T-helper 2 cell treated with Interferon-gamma antibody and Interleukin-4, amounts not matched to agents 5 μg/mL and 100 μg/mL, for 36 hours (primary cell): ENCODE measurements around the gene CSF3R.

Experiments
- DNase-seq: peaks from one replicate; pipeline ENCODE4 v3.0.0; 2021; ENCODE audit warnings: low spot score
- H3K27ac Mint-ChIP-seq: one replicate; pipeline ENCODE4 v1.8.0; 2021; ENCODE audit warnings: mild to moderate bottlenecking, mixed read lengths
- H3K27me3 Mint-ChIP-seq: one replicate; pipeline ENCODE4 v1.8.0; 2021; ENCODE audit warnings: low read depth, mixed read lengths
- H3K36me3 Mint-ChIP-seq: one replicate; pipeline ENCODE4 v1.8.0; 2021; ENCODE audit warnings: low read depth, mixed read lengths
- H3K4me1 Mint-ChIP-seq: one replicate; pipeline ENCODE4 v1.8.0; 2021; ENCODE audit warnings: low read depth, mixed read lengths
- H3K4me3 Mint-ChIP-seq: one replicate; pipeline ENCODE4 v1.8.0; 2022; ENCODE audit warnings: mild to moderate bottlenecking, moderate library complexity, mixed read lengths
- H3K9me3 Mint-ChIP-seq: one replicate; pipeline ENCODE4 v1.8.0; 2021; ENCODE audit warnings: mixed read lengths

CSF3R gene

GRCh38 chr1:36450270-36450918 lies 32.3 kb downstream of the CSF3R start, which contains the start of gene OSCP1:
Gene OSCP1 (minus strand): TSS chr1:36450451. CDS start chr1:36450369, 82 bp downstream.
- H3K36me3 Mint-ChIP-seq: peaks cover 17% of the 10 kb centered on the region
- H3K4me3 Mint-ChIP-seq: peak within 1 kb of the TSS; percentile 89
- DNase-seq: peak; percentile 89
- no peaks in the 10 kb centered on the region for H3K27me3 Mint-ChIP-seq
- peaks cover 28% of the 10 kb centered on the region for H3K4me1 Mint-ChIP-seq
- no peaks in the 10 kb centered on the region for H3K9me3 Mint-ChIP-seq
- peak within 1 kb of the TSS; percentile 92 for H3K27ac Mint-ChIP-seq

- H3K4me1 Mint-ChIP-seq: peaks cover 20% of the 10 kb centered on the region
- DNase-seq: no peak
- no peak overlapping the region for H3K4me3 Mint-ChIP-seq
- no peaks in the 10 kb centered on the region for H3K9me3 Mint-ChIP-seq
- H3K27me3 Mint-ChIP-seq: peaks cover 4% of the 10 kb centered on the region
- peaks cover 3% of the 10 kb centered on the region for H3K36me3 Mint-ChIP-seq
- H3K27ac Mint-ChIP-seq: no peak overlapping the region
These were observed 34.1 kb downstream of the CSF3R start for GRCh38 chr1:36448530-36449056.

GRCh38 chr1:36447450-36447849 lies 35.3 kb downstream of the CSF3R start:
- H3K36me3 Mint-ChIP-seq: peaks cover 1% of the 10 kb centered on the region
- H3K27me3 Mint-ChIP-seq: peaks cover 4% of the 10 kb centered on the region
- no peak overlapping the region for H3K4me3 Mint-ChIP-seq
- no peaks in the 10 kb centered on the region for H3K9me3 Mint-ChIP-seq
- peaks cover 19% of the 10 kb centered on the region for H3K4me1 Mint-ChIP-seq
- no peak overlapping the region for H3K27ac Mint-ChIP-seq
- no peak for DNase-seq

- Mint-ChIP-seq H3K36me3 (no peaks in the 10 kb centered on the region), H3K9me3 (no peaks in the 10 kb centered on the region), H3K4me1 (peaks cover 18% of the 10 kb centered on the region), H3K27me3 (peaks cover 4% of the 10 kb centered on the region), H3K4me3 (no peak overlapping the region), H3K27ac (no peak overlapping the region)
- no peak for DNase-seq
These were observed 36.0 kb downstream of the CSF3R start for GRCh38 chr1:36446746-36447145.

GRCh38 chr1:36446271-36446670 lies 36.4 kb downstream of the CSF3R start:
- Mint-ChIP-seq H3K4me3 (no peak overlapping the region), H3K27ac (no peak overlapping the region), H3K27me3 (peaks cover 4% of the 10 kb centered on the region), H3K4me1 (peaks cover 14% of the 10 kb centered on the region), H3K36me3 (no peaks in the 10 kb centered on the region), H3K9me3 (no peaks in the 10 kb centered on the region)
- DNase-seq: peak; percentile 27

GRCh38 chr1:36443297-36443696 lies 39.4 kb downstream of the CSF3R start:
- Mint-ChIP-seq H3K4me1 (peaks cover 8% of the 10 kb centered on the region), H3K4me3 (no peak overlapping the region), H3K27ac (no peak overlapping the region), H3K9me3 (no peaks in the 10 kb centered on the region), H3K27me3 (peaks cover 4% of the 10 kb centered on the region), H3K36me3 (no peaks in the 10 kb centered on the region)
- DNase-seq: no peak

GRCh38 chr1:36442337-36442736 lies 40.4 kb downstream of the CSF3R start:
- H3K9me3 Mint-ChIP-seq: no peaks in the 10 kb centered on the region
- peaks cover 4% of the 10 kb centered on the region for H3K27me3 Mint-ChIP-seq
- no peak overlapping the region for H3K4me3 Mint-ChIP-seq
- no peak overlapping the region for H3K27ac Mint-ChIP-seq
- H3K4me1 Mint-ChIP-seq: peaks cover 8% of the 10 kb centered on the region
- DNase-seq: no peak
- H3K36me3 Mint-ChIP-seq: no peaks in the 10 kb centered on the region

- no peak overlapping the region for H3K27ac Mint-ChIP-seq
- H3K4me1 Mint-ChIP-seq: no peaks in the 10 kb centered on the region
- peaks cover 4% of the 10 kb centered on the region for H3K27me3 Mint-ChIP-seq
- no peak for DNase-seq
- H3K4me3 Mint-ChIP-seq: no peak overlapping the region
- H3K9me3 Mint-ChIP-seq: no peaks in the 10 kb centered on the region
- no peaks in the 10 kb centered on the region for H3K36me3 Mint-ChIP-seq
These were observed 42.1 kb downstream of the CSF3R start for GRCh38 chr1:36440646-36441045.

GRCh38 chr1:36440044-36440443 lies 42.7 kb downstream of the CSF3R start:
- H3K9me3 Mint-ChIP-seq: no peaks in the 10 kb centered on the region
- peaks cover 4% of the 10 kb centered on the region for H3K27me3 Mint-ChIP-seq
- H3K4me1 Mint-ChIP-seq: no peaks in the 10 kb centered on the region
- H3K36me3 Mint-ChIP-seq: no peaks in the 10 kb centered on the region
- DNase-seq: no peak
- no peak overlapping the region for H3K27ac Mint-ChIP-seq
- H3K4me3 Mint-ChIP-seq: no peak overlapping the region

- Mint-ChIP-seq H3K36me3 (no peaks in the 10 kb centered on the region), H3K4me1 (no peaks in the 10 kb centered on the region), H3K4me3 (no peak overlapping the region), H3K9me3 (no peaks in the 10 kb centered on the region), H3K27ac (no peak overlapping the region), H3K27me3 (peaks cover under 1% of the 10 kb centered on the region)
- no peak for DNase-seq
These were observed 44.0 kb downstream of the CSF3R start for GRCh38 chr1:36438715-36439114.

- H3K36me3 Mint-ChIP-seq: no peaks in the 10 kb centered on the region
- no peak for DNase-seq
- H3K27me3 Mint-ChIP-seq: no peaks in the 10 kb centered on the region
- no peaks in the 10 kb centered on the region for H3K4me1 Mint-ChIP-seq
- no peak overlapping the region for H3K4me3 Mint-ChIP-seq
- H3K27ac Mint-ChIP-seq: no peak overlapping the region
- no peaks in the 10 kb centered on the region for H3K9me3 Mint-ChIP-seq
These were observed 45.9 kb downstream of the CSF3R start for GRCh38 chr1:36436821-36437220.

GRCh38 chr1:36433102-36433501 lies 49.6 kb downstream of the CSF3R start:
- H3K27ac Mint-ChIP-seq: no peak overlapping the region
- no peaks in the 10 kb centered on the region for H3K36me3 Mint-ChIP-seq
- DNase-seq: no peak
- H3K9me3 Mint-ChIP-seq: no peaks in the 10 kb centered on the region
- no peaks in the 10 kb centered on the region for H3K27me3 Mint-ChIP-seq
- no peaks in the 10 kb centered on the region for H3K4me1 Mint-ChIP-seq
- no peak overlapping the region for H3K4me3 Mint-ChIP-seq

- Mint-ChIP-seq H3K27me3 (no peaks in the 10 kb centered on the region), H3K9me3 (no peaks in the 10 kb centered on the region), H3K4me3 (no peak overlapping the region), H3K4me1 (no peaks in the 10 kb centered on the region), H3K27ac (no peak overlapping the region), H3K36me3 (no peaks in the 10 kb centered on the region)
- DNase-seq: no peak
These were observed 50.1 kb downstream of the CSF3R start for GRCh38 chr1:36432616-36433015.

GRCh38 chr1:36425791-36426190 lies 56.9 kb downstream of the CSF3R start:
- Mint-ChIP-seq H3K36me3 (no peaks in the 10 kb centered on the region), H3K9me3 (no peaks in the 10 kb centered on the region), H3K4me3 (no peak overlapping the region), H3K27ac (no peak overlapping the region), H3K27me3 (no peaks in the 10 kb centered on the region), H3K4me1 (peaks cover 7% of the 10 kb centered on the region)
- no peak for DNase-seq

GRCh38 chr1:36421649-36422048 lies 61.1 kb downstream of the CSF3R start:
- Mint-ChIP-seq H3K4me3 (no peak overlapping the region), H3K27me3 (no peaks in the 10 kb centered on the region), H3K27ac (no peak overlapping the region), H3K9me3 (no peaks in the 10 kb centered on the region), H3K4me1 (peaks cover 13% of the 10 kb centered on the region), H3K36me3 (no peaks in the 10 kb centered on the region)
- DNase-seq: no peak
